LNCAP (cell line): Measurements from ENCODE around the gene MAN1C1.

Source experiments
- TF ChIP-seq, protein P1 (sequence below): fragments of 450-650 bp; IDR thresholded peaks from 2 replicates; pipeline ENCODE4 v1.5.1; 2017; ENCODE audit warnings: mild to moderate bottlenecking

MAN1C1 gene

DNA sequence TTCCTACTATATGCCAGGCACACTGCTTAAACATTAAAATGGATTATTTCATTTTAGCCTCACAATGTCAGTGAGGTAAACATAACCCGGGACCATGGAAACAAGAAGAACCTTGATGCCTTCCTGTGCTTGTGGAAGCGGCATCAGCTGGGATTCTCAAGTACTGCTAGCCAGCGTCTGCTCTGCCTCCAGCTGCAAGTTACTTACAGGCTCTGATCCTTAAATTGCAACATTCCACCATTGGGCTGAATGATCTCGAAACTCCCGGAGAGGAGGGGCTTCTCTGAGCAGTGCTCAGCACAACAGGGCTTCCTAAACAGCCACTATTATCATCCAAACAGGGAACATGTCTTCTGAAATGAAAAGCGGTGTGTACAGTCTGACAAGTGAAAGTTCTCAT, 6.7 kb upstream of the MAN1C1 start:
- TF ChIP-seq, protein P1, sequence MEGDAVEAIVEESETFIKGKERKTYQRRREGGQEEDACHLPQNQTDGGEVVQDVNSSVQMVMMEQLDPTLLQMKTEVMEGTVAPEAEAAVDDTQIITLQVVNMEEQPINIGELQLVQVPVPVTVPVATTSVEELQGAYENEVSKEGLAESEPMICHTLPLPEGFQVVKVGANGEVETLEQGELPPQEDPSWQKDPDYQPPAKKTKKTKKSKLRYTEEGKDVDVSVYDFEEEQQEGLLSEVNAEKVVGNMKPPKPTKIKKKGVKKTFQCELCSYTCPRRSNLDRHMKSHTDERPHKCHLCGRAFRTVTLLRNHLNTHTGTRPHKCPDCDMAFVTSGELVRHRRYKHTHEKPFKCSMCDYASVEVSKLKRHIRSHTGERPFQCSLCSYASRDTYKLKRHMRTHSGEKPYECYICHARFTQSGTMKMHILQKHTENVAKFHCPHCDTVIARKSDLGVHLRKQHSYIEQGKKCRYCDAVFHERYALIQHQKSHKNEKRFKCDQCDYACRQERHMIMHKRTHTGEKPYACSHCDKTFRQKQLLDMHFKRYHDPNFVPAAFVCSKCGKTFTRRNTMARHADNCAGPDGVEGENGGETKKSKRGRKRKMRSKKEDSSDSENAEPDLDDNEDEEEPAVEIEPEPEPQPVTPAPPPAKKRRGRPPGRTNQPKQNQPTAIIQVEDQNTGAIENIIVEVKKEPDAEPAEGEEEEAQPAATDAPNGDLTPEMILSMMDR: no peak

DNA sequence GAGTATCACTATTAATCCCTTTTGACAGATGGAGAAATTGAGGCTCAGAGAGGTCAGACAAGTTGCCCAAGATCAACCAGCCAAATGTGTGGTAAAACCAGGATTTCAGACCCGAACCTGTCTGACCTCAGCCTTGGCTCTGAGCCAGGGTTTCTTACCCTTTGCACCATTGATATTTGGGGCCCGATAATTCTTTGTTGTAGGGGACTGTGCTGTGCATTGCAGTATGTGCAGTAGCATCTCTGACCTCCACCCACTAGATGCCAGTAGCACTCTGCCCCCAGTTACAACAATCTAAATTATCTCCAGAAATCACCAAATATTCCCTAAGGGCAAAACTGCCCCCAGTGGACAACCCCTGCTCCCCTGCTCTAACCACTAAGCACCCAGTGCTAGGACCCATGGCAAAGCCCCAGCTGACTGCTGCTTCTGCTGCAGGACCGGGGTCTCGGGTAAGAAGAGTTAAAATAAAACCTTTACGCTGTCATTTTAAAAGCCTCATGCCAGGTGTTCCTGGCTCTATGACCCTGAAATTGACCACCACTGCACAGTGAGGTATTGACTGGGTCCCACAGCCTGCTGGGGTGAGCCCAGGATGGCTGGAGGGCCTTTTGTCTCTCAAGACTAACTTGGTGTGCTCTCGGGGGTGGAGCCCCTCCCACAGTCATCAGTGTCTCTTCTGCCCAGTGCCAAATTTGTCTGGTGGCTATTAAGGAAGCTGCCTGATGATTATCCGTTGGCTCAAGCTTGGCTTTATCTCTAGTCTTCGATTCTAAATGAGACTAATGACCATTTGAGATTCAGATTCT, 5.6 kb upstream of the MAN1C1 start:
- TF ChIP-seq, protein P1: no peak

DNA sequence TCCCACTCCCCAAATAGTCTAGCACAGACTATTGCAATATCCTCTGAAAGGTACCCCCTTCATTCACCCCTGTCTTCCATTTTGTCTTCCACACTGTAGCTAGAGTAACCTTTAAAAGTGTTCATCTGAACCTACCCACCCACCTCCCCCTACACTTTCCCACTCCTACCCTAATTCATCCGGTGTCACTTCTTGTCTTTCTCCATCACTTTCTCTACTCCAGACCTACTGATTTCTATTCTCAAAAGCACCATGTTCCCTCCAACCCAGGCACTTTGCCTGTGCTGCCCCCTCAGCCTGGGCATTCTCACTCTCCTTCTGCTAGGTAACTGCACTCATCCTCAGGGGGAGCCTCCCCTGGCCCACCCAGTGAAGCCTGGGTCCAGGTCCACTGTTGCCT, 4.7 kb upstream of the MAN1C1 start:
- TF ChIP-seq, protein P1: no peak

DNA sequence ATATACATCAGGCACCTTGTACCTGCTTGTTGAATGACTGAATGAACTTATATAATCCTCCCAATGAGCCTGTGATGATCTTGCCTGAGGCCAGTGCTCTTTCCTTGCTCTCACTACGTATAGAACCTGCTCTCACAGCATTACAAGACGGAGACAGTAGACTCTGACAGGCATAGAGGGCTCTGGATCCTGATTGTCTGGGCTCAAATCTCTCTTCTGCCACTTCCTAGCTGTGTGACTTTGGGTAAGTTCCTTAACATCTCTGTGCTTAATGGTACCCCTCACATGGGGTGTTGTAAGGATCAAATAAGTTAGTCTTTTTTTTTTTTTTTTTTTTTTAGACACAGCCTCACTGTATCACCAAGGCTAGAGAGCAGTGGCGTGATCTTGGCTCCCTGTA, 4.2 kb upstream of the MAN1C1 start:
- TF ChIP-seq, protein P1: no peak

DNA sequence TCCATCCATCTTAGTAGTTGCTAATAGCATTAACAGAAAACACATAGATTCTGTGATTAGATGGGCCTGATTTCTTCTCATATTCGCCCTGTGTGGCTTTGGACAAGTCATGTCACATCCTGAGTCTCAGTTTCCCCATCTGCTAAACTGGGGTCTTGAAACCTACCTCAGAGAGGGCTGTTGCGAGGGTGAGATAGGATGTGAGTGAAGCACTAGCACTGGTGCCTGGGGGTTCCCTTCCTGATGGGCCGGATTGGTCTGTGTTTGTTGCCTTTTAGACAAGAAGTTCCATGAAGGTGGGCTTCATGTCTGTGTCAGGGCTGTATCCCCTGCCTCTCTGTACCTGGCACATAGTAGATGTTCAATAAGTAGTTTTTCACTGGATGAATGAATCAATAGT, 3.5 kb upstream of the MAN1C1 start:
- TF ChIP-seq, protein P1: no peak

DNA sequence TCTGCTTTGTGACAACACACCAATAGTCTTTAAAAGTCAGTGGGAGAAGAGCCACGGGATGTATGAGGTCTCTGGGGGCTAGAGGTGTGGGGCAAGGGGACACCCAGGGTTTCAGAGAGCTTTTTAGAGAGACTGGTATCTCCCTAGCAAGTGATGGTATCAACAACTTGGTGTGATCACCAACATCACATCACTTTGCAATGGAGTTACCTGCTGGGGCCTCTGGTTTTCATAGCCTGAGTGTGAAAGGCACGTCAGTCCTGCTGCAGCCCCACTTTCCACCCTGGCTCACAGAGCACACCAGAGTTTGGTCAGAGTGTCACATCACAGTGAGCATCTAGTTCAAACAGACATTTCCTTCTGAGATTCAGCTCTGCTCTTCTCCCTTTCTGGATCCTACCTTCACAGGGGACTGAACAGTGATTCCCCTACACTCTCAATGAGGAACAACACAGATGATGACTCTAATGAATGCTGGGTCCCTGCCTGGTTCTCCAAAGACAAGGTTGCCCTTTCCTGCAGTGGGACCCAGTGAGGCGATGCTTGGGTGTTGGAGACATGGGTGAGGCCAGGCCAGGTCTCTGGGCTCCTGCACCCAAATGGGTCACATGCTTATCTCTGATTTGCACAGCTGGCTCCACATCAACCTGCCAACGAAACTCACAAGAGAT, 2.0 kb upstream of the MAN1C1 start:
- TF ChIP-seq, protein P1: no peak

DNA sequence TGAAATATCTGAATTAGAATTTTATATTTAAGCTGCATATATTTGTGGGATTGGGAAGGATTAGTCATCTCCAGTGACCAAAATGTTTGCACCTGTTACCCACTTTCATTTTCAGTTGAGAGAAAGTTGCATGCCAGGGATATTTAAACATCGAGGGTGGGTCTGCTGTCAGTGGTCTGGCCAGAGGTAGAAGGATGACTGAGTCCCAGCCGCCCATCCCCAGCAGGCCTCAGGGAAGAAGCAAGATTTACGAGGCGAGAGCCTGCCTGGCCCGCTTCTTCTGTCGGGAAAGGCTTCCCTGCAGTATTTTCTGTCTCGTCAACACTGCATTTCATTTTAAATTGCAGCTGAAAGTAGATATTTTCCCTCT, 1.4 kb upstream of the MAN1C1 start:
- TF ChIP-seq, protein P1: no peak
